Endothelial cell of umbilical vein (primary cell): Measurements from ENCODE around the gene ACVRL1. TPM values are rescaled to one million over a fixed set of nuclear protein-coding genes. Genes with fewer than 3 reads are reported as not detected.

Experiments
- BruUV-seq: library from RNA; stranded (reverse); fragments of 400-500 nt; replicated peaks from 2 replicates; lab custom pipeline; 2021; lab: Mats Ljungman, UMichigan
- CTCF ChIA-PET: fragments of 300-600, 350-600 bp; sonication (Branson Sonifier 250); formaldehyde crosslinking; loops from one replicate; lab custom pipeline; 2021; ENCODE audit warnings: antibody characterized with exemption, inconsistent platforms; lab: Charles Lee
- POLR2A ChIA-PET: fragments of 300-600, 350-600 bp; sonication (Branson Sonifier 250); formaldehyde crosslinking; loops from one replicate; lab custom pipeline; 2021; ENCODE audit warnings: antibody characterized with exemption, inconsistent platforms; lab: Charles Lee
- DNase-seq: peaks from one replicate; pipeline ENCODE4 v3.0.0-alpha.2; 2011; ENCODE audit warnings: low read depth, low spot score
- FAIRE-seq: peaks from 2 replicates; lab custom pipeline; 2011; peaks lifted over from hg19 to GRCh38; lab: Jason Lieb, UNC
- H2AFZ ChIP-seq: 2 replicates; pipeline ENCODE4 v1.6.0; 2012; ENCODE audit warnings: low read depth, low read length, control low read depth, inconsistent platforms
- H3K27ac ChIP-seq: 2 replicates; pipeline ENCODE4 v1.5.1; 2011; ENCODE audit warnings: low read depth, mild to moderate bottlenecking, control low read depth, low read length, moderate library complexity; ENCODE audit not compliant: insufficient read depth
- H3K27me3 ChIP-seq, 2 experiments: 2 replicates each; pipeline versions ENCODE4 v1.6.0 to v1.6.1; 2011; ENCODE audit warnings: low read length in 2 of 2, mixed read lengths in 1 of 2; ENCODE audit not compliant: control insufficient read depth in 2 of 2, insufficient read depth in 2 of 2
- H3K36me3 ChIP-seq, 2 experiments: 2 replicates in 1 of 2; 3 replicates in 1 of 2; pipeline ENCODE4 v1.5.1; 2011; ENCODE audit warnings: low read length in 2 of 2, mild to moderate bottlenecking in 1 of 2, moderate library complexity in 1 of 2; ENCODE audit not compliant: control insufficient read depth in 2 of 2, insufficient read depth in 2 of 2; ENCODE audit errors: extremely low read depth in 1 of 2
- H3K4me1 ChIP-seq: 3 replicates; pipeline ENCODE4 v1.5.1; 2011; ENCODE audit warnings: mild to moderate bottlenecking, low read length; ENCODE audit not compliant: control insufficient read depth, insufficient read depth; ENCODE audit errors: extremely low read depth
- H3K4me2 ChIP-seq: 2 replicates; pipeline ENCODE4 v1.6.1; 2011; ENCODE audit warnings: low read length, control low read depth, mixed read lengths; ENCODE audit not compliant: insufficient read depth
- H3K4me3 ChIP-seq, 3 experiments: fragments of 200-600 bp in 1 of 3; sonication (generic), shearing (Covaris generic) in 1 of 3; replicated peaks in 1 of 3; 2 replicates each; pipeline ENCODE4 v1.5.1; 2011 to 2016; ENCODE audit warnings: control low read depth in 3 of 3, low read length in 3 of 3, mild to moderate bottlenecking in 2 of 3, inconsistent platforms in 1 of 3, low read depth in 1 of 3, moderate library complexity in 1 of 3; ENCODE audit not compliant: insufficient read depth in 1 of 3
- H3K79me2 ChIP-seq: 2 replicates; pipeline ENCODE4 v1.6.0; 2012; ENCODE audit warnings: low read length, inconsistent platforms; ENCODE audit not compliant: control insufficient read depth, insufficient read depth
- H3K9ac ChIP-seq: replicated peaks from 2 replicates; pipeline ENCODE3; 2011; ENCODE audit warnings: low read length, control low read depth; ENCODE audit not compliant: insufficient read depth; ENCODE audit errors: extremely low read depth
- H3K9me1 ChIP-seq: replicated peaks from 3 replicates; pipeline ENCODE4 v1.6.0; 2011; ENCODE audit warnings: mild to moderate bottlenecking, low read length; ENCODE audit not compliant: control insufficient read depth, insufficient read depth; ENCODE audit errors: extremely low read depth
- H3K9me3 ChIP-seq: replicated peaks from 2 replicates; pipeline ENCODE4 v1.5.1; 2012; ENCODE audit warnings: low read length, inconsistent platforms; ENCODE audit not compliant: control insufficient read depth, insufficient read depth
- H4K20me1 ChIP-seq: replicated peaks from 2 replicates; pipeline ENCODE3; 2011; ENCODE audit warnings: mild to moderate bottlenecking, low read length; ENCODE audit not compliant: control insufficient read depth, insufficient read depth; ENCODE audit errors: extremely low read depth
- CTCF ChIP-seq, 2 donors: IDR thresholded peaks; 1 replicate in 1 of 2; 2 replicates in 1 of 2; pipeline ENCODE4 v1.5.1; 2011; ENCODE audit warnings: low read length in 2 of 2, mild to moderate bottlenecking in 2 of 2, moderate library complexity in 2 of 2, control low read depth in 1 of 2, inconsistent platforms in 1 of 2, low read depth in 1 of 2; ENCODE audit not compliant: insufficient read depth in 1 of 2; ENCODE audit errors: extremely low read depth in 1 of 2
- FOS ChIP-seq: IDR thresholded peaks from 2 replicates; pipeline ENCODE4 v1.6.1; 2011; ENCODE audit warnings: mild to moderate bottlenecking, low read length, moderate library complexity, borderline replicate concordance; ENCODE audit not compliant: insufficient read depth
- JUN ChIP-seq: IDR thresholded peaks from 2 replicates; pipeline ENCODE4 v1.6.1; 2011; ENCODE audit warnings: borderline replicate concordance, low read depth; ENCODE audit not compliant: insufficient read length, insufficient read depth
- MAX ChIP-seq: IDR thresholded peaks from 2 replicates; pipeline ENCODE4 v1.6.1; 2011; ENCODE audit not compliant: insufficient read depth, insufficient read length
- MYC ChIP-seq: IDR thresholded peaks from one replicate; pipeline ENCODE4 v1.6.1; 2011; ENCODE audit warnings: mild to moderate bottlenecking, low read depth, low read length
- POLR2A ChIP-seq: IDR thresholded peaks from 2 replicates; pipeline ENCODE4 v1.6.1; 2012; ENCODE audit warnings: low read depth, mild to moderate bottlenecking, control low read depth, low read length
- dilution Hi-C: fragments of 300-500 bp; cut with MboI; formaldehyde crosslinking; loops from one replicate; pipeline ENCODE4 v1.15.0; 2019; ENCODE audit warnings: low sequenced_read_pairs; ENCODE audit not compliant: extremely low pct_ligation_motif_present
- intact Hi-C: fragments of 100-400 bp; cut with micrococcal nuclease; formaldehyde crosslinking; loops from one replicate; pipeline ENCODE4 v1.10.0; 2022
- polyA plus RNA-seq, 4 experiments: library from polyadenylated mRNA; depleted of rRNA in 3 of 4; stranded (reverse) in 3 of 4; unstranded in 1 of 4; fragments of >200 nt; gene quantifications; 2 replicates each; pipeline versions ENCODE4 v1.2.1 to v1.2.3, GENCODE V29; 2011 to 2012; ENCODE audit warnings: missing spikeins in 1 of 4
- total RNA-seq: library from RNA; stranded (reverse); gene quantifications from 2 replicates; pipeline ENCODE4 v1.2.3, GENCODE V29; 2021

The ACVRL1 gene
- total and polyA plus RNA-seq, 2 donors (not counting 3 experiments of a cell fraction or from before 2014, with no cell fraction given): 355 to 404 TPM

- Histone ChIP-seq H3K79me2 (peaks cover 90% of the 10 kb centered on the region), H3K4me1 (peaks cover 59% of the 10 kb centered on the region), H3K9me3 (no peaks in the 10 kb centered on the region), H3K4me3 (peak overlapping the region; percentile 5 to 57 (median 44)), H3K36me3 (peaks cover 25 to 42% of the 10 kb centered on the region in 2 experiments), H3K27ac (peak overlapping the region; percentile 99), H3K9ac (peak overlapping the region; percentile 48), H3K4me2 (peak overlapping the region; percentile 96), H2AFZ (no peak overlapping the region), H3K27me3 (no peaks in the 10 kb centered on the region), H3K9me1 (no peaks in the 10 kb centered on the region), H4K20me1 (no peaks in the 10 kb centered on the region)
- CTCF ChIA-PET: interaction anchor here (0.8 to 11.4 kb wide), 10 partner anchors 10 to 493 kb away, joined by 3 to 286 read pairs (median 4); partner anchors contain the start of gene ANKRD33
- intact Hi-C loops: no loop called here
- BruUV-seq: no TSS peak
- FAIRE-seq (no peak), DNase-seq (no peak)
- TF ChIP-seq JUN: no peak
- no peak for TF ChIP-seq POLR2A
- TF ChIP-seq CTCF (IDR thresholded peaks at IDR 0.05; ENCODE audit: extremely low read depth in 1 of 2, insufficient read depth in 1 of 2, low read depth in 1 of 2, low read length in 2 of 2): peak; percentile 45 to 50
- no peak for TF ChIP-seq MYC
- no peak for TF ChIP-seq FOS
- no peak for TF ChIP-seq MAX
- dilution Hi-C loops: no loop called here
- POLR2A ChIA-PET: interaction anchor here (1.6 to 2.1 kb wide), 3 partner anchors 9 to 93 kb away, joined by 6 to 12 read pairs (median 7); partner anchors contain the start of gene TAMALIN
Measured at GRCh38 chr12:51913071-51914033, 6.0 kb downstream of the ACVRL1 start.
